H1 (cell line): ENCODE measurements around the gene MYH16. TPM values are rescaled to one million over a fixed set of nuclear protein-coding genes. Genes with fewer than 3 reads are reported as not detected.

Experiments used
- ASH2L ChIP-seq: fragments of 200-600, 300-600 bp; sonication (generic); IDR thresholded peaks from one replicate; pipeline ENCODE4 v1.7.1; 2017; ENCODE audit warnings: low read length
- CHD7 ChIP-seq: fragments of 300-600 bp; sonication (generic); IDR thresholded peaks from 2 replicates; pipeline ENCODE4 v1.7.1; 2012; ENCODE audit warnings: low read length, moderate library complexity, mild to moderate bottlenecking, inconsistent platforms; ENCODE audit not compliant: insufficient replicate concordance
- HDAC6 ChIP-seq: IDR thresholded peaks from one replicate; pipeline ENCODE4 v1.7.1; 2012; ENCODE audit warnings: low read depth, mild to moderate bottlenecking, inconsistent platforms, low read length, moderate library complexity
- KDM1A ChIP-seq: fragments of 200-600, 300-600 bp; sonication (generic); IDR thresholded peaks from 2 replicates; pipeline ENCODE4 v1.7.1; 2016; ENCODE audit warnings: mild to moderate bottlenecking, low read length, borderline replicate concordance
- MAFK ChIP-seq: IDR thresholded peaks from 2 replicates; pipeline ENCODE4 v1.6.1; 2012; ENCODE audit warnings: low read depth, mild to moderate bottlenecking, improper control_type of control experiment, low read length
- NANOG ChIP-seq: IDR thresholded peaks from 2 replicates; pipeline ENCODE4 v1.6.1; 2011; ENCODE audit warnings: low read length, low read depth, mild to moderate bottlenecking, inconsistent platforms; ENCODE audit not compliant: insufficient read depth, poor library complexity, severe bottlenecking
- NRF1 ChIP-seq: IDR thresholded peaks from 2 replicates; pipeline ENCODE4 v1.6.1; 2011; ENCODE audit warnings: mild to moderate bottlenecking, low read depth, low read length, improper control_type of control experiment
- RNF2 ChIP-seq: fragments of 200-900, 300-1000 bp; sonication (generic); IDR thresholded peaks from 2 replicates; pipeline ENCODE4 v1.7.1; 2016; ENCODE audit warnings: borderline replicate concordance, low read depth, mild to moderate bottlenecking, antibody characterized with exemption, low read length; ENCODE audit not compliant: poor library complexity, severe bottlenecking; ENCODE audit errors: missing control alignments
- SIRT6 ChIP-seq: IDR thresholded peaks from one replicate; pipeline ENCODE4 v1.7.1; 2012; ENCODE audit warnings: low read length, inconsistent platforms
- SP2 ChIP-seq: IDR thresholded peaks from 2 replicates; pipeline ENCODE4 v1.6.1; 2012; ENCODE audit warnings: mild to moderate bottlenecking, low read length, inconsistent platforms
- SP4 ChIP-seq: IDR thresholded peaks from 2 replicates; pipeline ENCODE4 v1.6.1; 2012; ENCODE audit warnings: low read length, inconsistent platforms
- ZNF274 ChIP-seq: IDR thresholded peaks from 2 replicates; pipeline ENCODE4 v1.7.0; 2012; ENCODE audit warnings: low read length, borderline replicate concordance; ENCODE audit errors: extremely low read depth
- polyA plus RNA-seq, 7 experiments: library from polyadenylated mRNA; depleted of rRNA in 3 of 7; stranded (reverse) in 5 of 7; unstranded in 2 of 7; fragments of >200 nt in 5 of 7; fragments of 200-250 nt in 2 of 7; gene quantifications; 1 replicate in 5 of 7; 2 replicates in 1 of 7; 4 replicates in 1 of 7; pipeline versions ENCODE4 v1.2.1 to v1.2.3, GENCODE V29; 2011 to 2013; ENCODE audit warnings: missing spikeins in 2 of 7, mixed read lengths in 2 of 7
- total RNA-seq: library from RNA; stranded (reverse); fragmentation: NEBNext Ultra II Directional; extraction: Animal tissue kit (Norgen Biotek cat#: 25700); gene quantifications from 2 replicates; pipeline ENCODE4 v1.2.1, GENCODE V29; 2021

The MYH16 gene
- total and polyA plus RNA-seq, 2 of the 8 experiments (the other 6 are each of a cell fraction or from before 2014, with no cell fraction given) = not detected

- no peak for TF ChIP-seq CHD7
- no peak for TF ChIP-seq MAFK
- TF ChIP-seq ASH2L = no peak
- TF ChIP-seq NRF1 = no peak
- no peak for TF ChIP-seq SP4
- no peak for TF ChIP-seq SIRT6
- no peak for TF ChIP-seq RNF2
- no peak for TF ChIP-seq HDAC6
- no peak for TF ChIP-seq SP2
- no peak for TF ChIP-seq KDM1A
- TF ChIP-seq ZNF274 = no peak
- no peak for TF ChIP-seq NANOG
- TF ChIP-seq, all 59 proteins: peak for 0
Measured at GRCh38 chr7:99320371-99320770, 47.7 kb downstream of the MYH16 start (continued).
